Caki2 (cell line): ENCODE results near the gene DGUOK. TPM values are rescaled to one million over a fixed set of nuclear protein-coding genes. Genes with fewer than 3 reads are reported as not detected.

Source experiments
- DNase-seq: peaks from one replicate; pipeline ENCODE4 v3.0.0-alpha.2; 2015; ENCODE audit warnings: low read depth
- in situ Hi-C: cut with HindIII; loops from 2 replicates; pipeline ENCODE4 v1.10.0; 2016; ENCODE audit warnings: low sequenced_read_pairs, low pct_unique_long_range_greater_than_20kb, mixed read lengths
- total RNA-seq: library from RNA; depleted of rRNA; stranded (reverse); fragments of >200 nt; shearing (Covaris generic); gene quantifications from 2 replicates; pipeline ENCODE4 v1.2.3, GENCODE V29; 2014; ENCODE audit warnings: low replicate concordance

The DGUOK gene
- total RNA-seq, 1 experiment from 2014 or later: 54.4 TPM

- in situ Hi-C loops: no loop called here
- DNase-seq: no peak
Measured at GRCh38 chr2:73984203-73984921, 57.7 kb downstream of the DGUOK start, which contains the start of gene TET3. Gene TET3, plus strand, starts transcription at chr2:73984910. Its CDS starts 1,494 bp downstream, at chr2:73986404.

- DNase-seq: no peak
- in situ Hi-C loops: no loop called here
Measured at GRCh38 chr2:73984922-73985307, 58.2 kb downstream of the DGUOK start.

GRCh38 chr2:73985308-73986084 lies 58.8 kb downstream of the DGUOK start:
- in situ Hi-C loops: no loop called here
- peak; percentile 24 for DNase-seq

GRCh38 chr2:73986085-73986681 lies 59.5 kb downstream of the DGUOK start:
- no peak for DNase-seq
- in situ Hi-C loops: no loop called here

- in situ Hi-C loops: no loop called here
- no peak for DNase-seq
Measured at GRCh38 chr2:73987109-73987947, 60.6 kb downstream of the DGUOK start.

- DNase-seq: no peak
- in situ Hi-C loops: no loop called here
Measured at GRCh38 chr2:73987948-73988700, 61.4 kb downstream of the DGUOK start.

- DNase-seq: no peak
- in situ Hi-C loops: no loop called here
Measured at GRCh38 chr2:73989972-73990371, 63.3 kb downstream of the DGUOK start.

GRCh38 chr2:73990531-73990930 lies 63.9 kb downstream of the DGUOK start:
- no peak for DNase-seq
- in situ Hi-C loops: no loop called here

- in situ Hi-C loops: no loop called here
- no peak for DNase-seq
Measured at GRCh38 chr2:73992036-73992435, 65.4 kb downstream of the DGUOK start.

- DNase-seq: no peak
- in situ Hi-C loops: no loop called here
Measured at GRCh38 chr2:73993376-73993775, 66.7 kb downstream of the DGUOK start.

GRCh38 chr2:73993778-73994177 lies 67.1 kb downstream of the DGUOK start:
- no peak for DNase-seq

GRCh38 chr2:73994178-73994831 lies 67.6 kb downstream of the DGUOK start:
- DNase-seq: no peak
- in situ Hi-C loops: no loop called here

More at GRCh38 chr2:73993778-73994177, 67.1 kb downstream of the DGUOK start:
- in situ Hi-C loops: no loop called here

- in situ Hi-C loops: no loop called here
- no peak for DNase-seq
Measured at GRCh38 chr2:73995810-73996209, 69.1 kb downstream of the DGUOK start.

GRCh38 chr2:73997813-73998212 lies 71.1 kb downstream of the DGUOK start:
- in situ Hi-C loops: no loop called here

GRCh38 chr2:73998451-73998850 lies 71.8 kb downstream of the DGUOK start:
- no peak for DNase-seq
- in situ Hi-C loops: no loop called here

More at GRCh38 chr2:73997813-73998212, 71.1 kb downstream of the DGUOK start:
- DNase-seq: no peak

- DNase-seq: no peak
- in situ Hi-C loops: no loop called here
Measured at GRCh38 chr2:73998933-73999332, 72.3 kb downstream of the DGUOK start.

GRCh38 chr2:73999881-74000597 lies 73.4 kb downstream of the DGUOK start:
- DNase-seq: peak; percentile 40
- in situ Hi-C loops: no loop called here
